ENCODE data around the gene GSK3B.

DNA sequence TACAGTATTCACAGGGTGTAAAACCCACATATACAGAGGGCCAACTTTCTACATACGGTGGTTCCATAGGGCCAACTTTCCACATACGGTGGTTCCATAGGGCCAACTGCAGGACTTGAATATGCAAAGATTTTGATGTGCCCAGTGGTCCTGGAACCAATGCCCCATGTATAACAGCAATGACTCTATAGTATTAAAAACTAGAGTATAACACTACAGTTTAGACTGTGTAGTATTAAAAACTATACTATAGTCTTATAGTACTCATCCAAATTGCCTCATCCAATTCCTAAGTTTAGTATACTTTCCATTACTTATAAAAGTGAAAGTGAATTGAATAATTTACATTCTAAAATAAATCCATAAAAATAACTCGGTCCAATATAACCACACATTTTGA lies 75.9 kb downstream of the GSK3B start:
- TF ChIP-seq, protein P1, sequence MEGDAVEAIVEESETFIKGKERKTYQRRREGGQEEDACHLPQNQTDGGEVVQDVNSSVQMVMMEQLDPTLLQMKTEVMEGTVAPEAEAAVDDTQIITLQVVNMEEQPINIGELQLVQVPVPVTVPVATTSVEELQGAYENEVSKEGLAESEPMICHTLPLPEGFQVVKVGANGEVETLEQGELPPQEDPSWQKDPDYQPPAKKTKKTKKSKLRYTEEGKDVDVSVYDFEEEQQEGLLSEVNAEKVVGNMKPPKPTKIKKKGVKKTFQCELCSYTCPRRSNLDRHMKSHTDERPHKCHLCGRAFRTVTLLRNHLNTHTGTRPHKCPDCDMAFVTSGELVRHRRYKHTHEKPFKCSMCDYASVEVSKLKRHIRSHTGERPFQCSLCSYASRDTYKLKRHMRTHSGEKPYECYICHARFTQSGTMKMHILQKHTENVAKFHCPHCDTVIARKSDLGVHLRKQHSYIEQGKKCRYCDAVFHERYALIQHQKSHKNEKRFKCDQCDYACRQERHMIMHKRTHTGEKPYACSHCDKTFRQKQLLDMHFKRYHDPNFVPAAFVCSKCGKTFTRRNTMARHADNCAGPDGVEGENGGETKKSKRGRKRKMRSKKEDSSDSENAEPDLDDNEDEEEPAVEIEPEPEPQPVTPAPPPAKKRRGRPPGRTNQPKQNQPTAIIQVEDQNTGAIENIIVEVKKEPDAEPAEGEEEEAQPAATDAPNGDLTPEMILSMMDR (conservative IDR thresholded peaks at IDR 0.05; ENCODE audit: low read depth in 2 of 2), result no peak
- TF ChIP-seq EZH2phosphoT487 (IDR thresholded peaks at IDR 0.05; ENCODE audit: unreplicated experiment), result no peak
- no peak for TF ChIP-seq POLR2AphosphoS5 (IDR thresholded peaks at IDR 0.05; ENCODE audit: low read depth)
- TF ChIP-seq, protein P2, sequence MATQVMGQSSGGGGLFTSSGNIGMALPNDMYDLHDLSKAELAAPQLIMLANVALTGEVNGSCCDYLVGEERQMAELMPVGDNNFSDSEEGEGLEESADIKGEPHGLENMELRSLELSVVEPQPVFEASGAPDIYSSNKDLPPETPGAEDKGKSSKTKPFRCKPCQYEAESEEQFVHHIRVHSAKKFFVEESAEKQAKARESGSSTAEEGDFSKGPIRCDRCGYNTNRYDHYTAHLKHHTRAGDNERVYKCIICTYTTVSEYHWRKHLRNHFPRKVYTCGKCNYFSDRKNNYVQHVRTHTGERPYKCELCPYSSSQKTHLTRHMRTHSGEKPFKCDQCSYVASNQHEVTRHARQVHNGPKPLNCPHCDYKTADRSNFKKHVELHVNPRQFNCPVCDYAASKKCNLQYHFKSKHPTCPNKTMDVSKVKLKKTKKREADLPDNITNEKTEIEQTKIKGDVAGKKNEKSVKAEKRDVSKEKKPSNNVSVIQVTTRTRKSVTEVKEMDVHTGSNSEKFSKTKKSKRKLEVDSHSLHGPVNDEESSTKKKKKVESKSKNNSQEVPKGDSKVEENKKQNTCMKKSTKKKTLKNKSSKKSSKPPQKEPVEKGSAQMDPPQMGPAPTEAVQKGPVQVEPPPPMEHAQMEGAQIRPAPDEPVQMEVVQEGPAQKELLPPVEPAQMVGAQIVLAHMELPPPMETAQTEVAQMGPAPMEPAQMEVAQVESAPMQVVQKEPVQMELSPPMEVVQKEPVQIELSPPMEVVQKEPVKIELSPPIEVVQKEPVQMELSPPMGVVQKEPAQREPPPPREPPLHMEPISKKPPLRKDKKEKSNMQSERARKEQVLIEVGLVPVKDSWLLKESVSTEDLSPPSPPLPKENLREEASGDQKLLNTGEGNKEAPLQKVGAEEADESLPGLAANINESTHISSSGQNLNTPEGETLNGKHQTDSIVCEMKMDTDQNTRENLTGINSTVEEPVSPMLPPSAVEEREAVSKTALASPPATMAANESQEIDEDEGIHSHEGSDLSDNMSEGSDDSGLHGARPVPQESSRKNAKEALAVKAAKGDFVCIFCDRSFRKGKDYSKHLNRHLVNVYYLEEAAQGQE (IDR thresholded peaks at IDR 0.05; ENCODE audit: unreplicated experiment), result no peak
- no peak for TF ChIP-seq EZH2 (IDR thresholded peaks at IDR 0.05; ENCODE audit: low read depth, unreplicated experiment)
- TF ChIP-seq CREB1 (CRISPR knock-in tag; IDR thresholded peaks at IDR 0.05; ENCODE audit: low read depth), result no peak
- TF ChIP-seq JUNB (IDR thresholded peaks at IDR 0.05; ENCODE audit: unreplicated experiment), result no peak
- no peak for TF ChIP-seq ZNF331 (CRISPR knock-in tag; IDR thresholded peaks at IDR 0.05; ENCODE audit: low read depth)

All from GM23338 (cell line).